H9 (cell line): Measurements from ENCODE around the gene SORCS2. TPM values are rescaled to one million over a fixed set of nuclear protein-coding genes. Genes with fewer than 3 reads are reported as not detected.
A peak's percentile ranks its signal among the peaks of the same experiment; 100 is the strongest.

Experiments
- DNase-seq: peaks from one replicate; pipeline ENCODE4 v3.0.0-alpha.2; 2017
- H2AFZ ChIP-seq: one replicate; pipeline ENCODE4 v1.6.1; 2013; ENCODE audit warnings: mild to moderate bottlenecking, low read length, control low read depth, moderate library complexity
- H2AK5ac ChIP-seq: 2 replicates; pipeline ENCODE4 v1.6.1; 2013; ENCODE audit warnings: low read length, control low read depth, mixed read lengths; ENCODE audit not compliant: insufficient read length
- H2BK120ac ChIP-seq: one replicate; pipeline ENCODE4 v1.6.1; 2013; ENCODE audit warnings: low read depth, mild to moderate bottlenecking, low read length, control low read depth, inconsistent platforms; ENCODE audit not compliant: poor library complexity, severe bottlenecking
- H2BK12ac ChIP-seq: 2 replicates; pipeline ENCODE4 v1.6.1; 2013; ENCODE audit warnings: low read length, control low read depth, mixed read lengths, low read depth; ENCODE audit not compliant: insufficient read length
- H2BK15ac ChIP-seq: 2 replicates; pipeline ENCODE4 v1.6.1; 2013; ENCODE audit warnings: low read depth, low read length, control low read depth
- H2BK20ac ChIP-seq: one replicate; pipeline ENCODE4 v1.6.1; 2013; ENCODE audit warnings: low read depth, mild to moderate bottlenecking, low read length, control low read depth, inconsistent platforms; ENCODE audit not compliant: poor library complexity, severe bottlenecking
- H2BK5ac ChIP-seq: 2 replicates; pipeline ENCODE4 v1.6.1; 2013; ENCODE audit warnings: low read length, control low read depth, mixed read lengths; ENCODE audit not compliant: insufficient read length
- H3K14ac ChIP-seq: 2 replicates; pipeline ENCODE4 v1.6.1; 2013; ENCODE audit warnings: low read length, control low read depth; ENCODE audit not compliant: insufficient read depth
- H3K18ac ChIP-seq: 2 replicates; pipeline ENCODE4 v1.6.1; 2013; ENCODE audit warnings: low read depth, mild to moderate bottlenecking, mixed read lengths, low read length, control low read depth; ENCODE audit not compliant: insufficient read length
- H3K23ac ChIP-seq: 2 replicates; pipeline ENCODE4 v1.6.1; 2013; ENCODE audit warnings: low read length, control low read depth, mixed read lengths, low read depth; ENCODE audit not compliant: insufficient read length
- H3K23me2 ChIP-seq: 2 replicates; pipeline ENCODE4 v1.6.1; 2013; ENCODE audit warnings: low read depth, mild to moderate bottlenecking, mixed read lengths, low read length, control low read depth; ENCODE audit not compliant: insufficient read length, poor library complexity, severe bottlenecking
- H3K27ac ChIP-seq: 2 replicates; pipeline ENCODE4 v1.5.1; 2013; ENCODE audit warnings: low read length, control low read depth, mixed read lengths, low read depth; ENCODE audit not compliant: insufficient read length
- H3K27me3 ChIP-seq: 2 replicates; pipeline ENCODE4 v1.6.1; 2013; ENCODE audit warnings: low read length, control low read depth, inconsistent platforms; ENCODE audit not compliant: insufficient read depth
- H3K4ac ChIP-seq: 2 replicates; pipeline ENCODE4 v1.6.1; 2013; ENCODE audit warnings: low read depth, mild to moderate bottlenecking, control low read depth, inconsistent platforms, low read length, moderate library complexity
- H3K4me1 ChIP-seq: 2 replicates; pipeline ENCODE4 v1.6.1; 2013; ENCODE audit warnings: low read length, control low read depth, inconsistent platforms; ENCODE audit not compliant: insufficient read depth
- H3K4me2 ChIP-seq: 2 replicates; pipeline ENCODE4 v1.6.1; 2013; ENCODE audit warnings: low read length, control low read depth, mixed read lengths; ENCODE audit not compliant: insufficient read length, insufficient read depth
- H3K56ac ChIP-seq: 2 replicates; pipeline ENCODE4 v1.6.1; 2013; ENCODE audit warnings: low read depth, mild to moderate bottlenecking, mixed read lengths, low read length, control low read depth; ENCODE audit not compliant: insufficient read length
- H3K79me1 ChIP-seq: 2 replicates; pipeline ENCODE4 v1.6.1; 2013; ENCODE audit warnings: low read depth, mild to moderate bottlenecking, moderate library complexity, low read length, control low read depth, inconsistent platforms; ENCODE audit not compliant: insufficient read depth, poor library complexity, severe bottlenecking
- H3K79me2 ChIP-seq: 2 replicates; pipeline ENCODE4 v1.6.1; 2013; ENCODE audit warnings: low read length, control low read depth, inconsistent platforms; ENCODE audit not compliant: insufficient read depth
- H3K9ac ChIP-seq: 2 replicates; pipeline ENCODE4 v1.6.1; 2013; ENCODE audit warnings: low read length, control low read depth, mixed read lengths; ENCODE audit not compliant: insufficient read length; ENCODE audit errors: extremely low read depth
- H3K9me3 ChIP-seq: one replicate; pipeline ENCODE4 v1.6.1; 2013; ENCODE audit warnings: low read depth, low read length, inconsistent platforms; ENCODE audit not compliant: control insufficient read depth
- H3T11ph ChIP-seq: one replicate; pipeline ENCODE4 v1.6.1; 2013; ENCODE audit warnings: mild to moderate bottlenecking, low read length, control low read depth, inconsistent platforms
- H4K20me1 ChIP-seq: one replicate; pipeline ENCODE4 v1.6.1; 2013; ENCODE audit not compliant: control insufficient read depth, insufficient read length, insufficient read depth
- H4K5ac ChIP-seq: 2 replicates; pipeline ENCODE4 v1.6.1; 2013; ENCODE audit warnings: low read depth, mild to moderate bottlenecking, mixed read lengths, low read length, control low read depth; ENCODE audit not compliant: insufficient read length
- H4K8ac ChIP-seq: replicated peaks from 2 replicates; pipeline ENCODE4 v1.6.1; 2013; ENCODE audit warnings: low read length, control low read depth, mixed read lengths, low read depth; ENCODE audit not compliant: insufficient read length
- H4K91ac ChIP-seq: 2 replicates; pipeline ENCODE4 v1.6.1; 2013; ENCODE audit warnings: low read depth, mild to moderate bottlenecking, moderate library complexity, mixed read lengths, low read length, control low read depth; ENCODE audit not compliant: insufficient read length
- H3K27ac Mint-ChIP-seq, 3 experiments: 2 replicates in 2 of 3; 3 replicates in 1 of 3; pipeline ENCODE4 v1.8.0; 2020 to 2021; ENCODE audit warnings: mixed read lengths in 3 of 3, mild to moderate bottlenecking in 1 of 3, moderate library complexity in 1 of 3
- H3K27me3 Mint-ChIP-seq: 2 replicates; pipeline ENCODE4 v1.8.0; 2021; ENCODE audit warnings: low read depth, mild to moderate bottlenecking, moderate library complexity, mixed read lengths
- H3K36me3 Mint-ChIP-seq, 3 experiments: 2 replicates in 2 of 3; 3 replicates in 1 of 3; pipeline ENCODE4 v1.8.0; 2020 to 2021; ENCODE audit warnings: low read depth in 3 of 3, mixed read lengths in 3 of 3; ENCODE audit not compliant: insufficient read depth in 1 of 3
- H3K4me1 Mint-ChIP-seq, 2 experiments: 2 replicates each; pipeline ENCODE4 v1.8.0; 2020; ENCODE audit warnings: mixed read lengths in 2 of 2
- H3K4me3 Mint-ChIP-seq, 2 experiments: 2 replicates in 1 of 2; 3 replicates in 1 of 2; pipeline ENCODE4 v1.8.0; 2020 to 2021; ENCODE audit warnings: mild to moderate bottlenecking in 2 of 2, mixed read lengths in 2 of 2, moderate library complexity in 1 of 2
- H3K9me3 Mint-ChIP-seq, 2 experiments: 2 replicates in 1 of 2; 3 replicates in 1 of 2; pipeline ENCODE4 v1.8.0; 2020; ENCODE audit warnings: mild to moderate bottlenecking in 2 of 2, mixed read lengths in 2 of 2, moderate library complexity in 1 of 2
- CTCF ChIP-seq: fragments of 200-600 bp; sonication (generic); conservative IDR thresholded peaks from 3 replicates; pipeline ENCODE4 v1.8.0; 2021; ENCODE audit warnings: antibody characterized with exemption, mild to moderate bottlenecking
- WGBS: extraction: QIAGEN DNeasy Blood & Tissue Kit; methylation state at CpG from one replicate; pipeline ENCODE4 v1.1.7; 2013; ENCODE audit warnings: missing lambda C conversion rate, low lambda C conversion rate, mixed read lengths; ENCODE audit not compliant: insufficient read length; ENCODE audit errors: extremely low coverage; 5-methylcytosine and 5-hydroxymethylcytosine counted together
- total RNA-seq: library from RNA; stranded (reverse); gene quantifications from 2 replicates; pipeline ENCODE4 v1.2.1, GENCODE V29; 2021

SORCS2 gene
- total RNA-seq, 1 experiment from 2014 or later: 0.57 TPM

- no peak overlapping the region for H3T11ph ChIP-seq
- H4K20me1 ChIP-seq: no peaks in the 10 kb centered on the region
- H2AFZ ChIP-seq: no peak overlapping the region
- H3K4ac ChIP-seq: no peak overlapping the region
- no peak overlapping the region for H2BK12ac ChIP-seq
- H2BK120ac ChIP-seq: no peak overlapping the region
- peak; percentile 79 for DNase-seq
- no peak overlapping the region for H4K8ac ChIP-seq
- H3K9me3 ChIP-seq: no peaks in the 10 kb centered on the region
- Mint-ChIP-seq H3K36me3 (peaks cover 0 to 7% (median 2%) of the 10 kb centered on the region in 3 experiments; a peak in 3 of 7 replicates), H3K9me3 (peaks cover 5 to 7% of the 10 kb centered on the region in 2 experiments; a peak in 2 of 5 replicates), H3K4me3 (no peak overlapping the region), H3K27me3 (peaks cover 58% of the 10 kb centered on the region), H3K27ac (no peak overlapping the region), H3K4me1 (peaks cover 18% of the 10 kb centered on the region in 2 experiments)
- no peak overlapping the region for H2AK5ac ChIP-seq
- no CpG with 5 or more reads among the region's 33 CpGs for WGBS
- no peak overlapping the region for H4K5ac ChIP-seq
- H3K18ac ChIP-seq: no peak overlapping the region
- H2BK5ac ChIP-seq: no peak overlapping the region
- H2BK20ac ChIP-seq: no peak overlapping the region
- no peak overlapping the region for H4K91ac ChIP-seq
- no peak overlapping the region for H3K27ac ChIP-seq
- no peak overlapping the region for H2BK15ac ChIP-seq
- no peaks in the 10 kb centered on the region for H3K79me1 ChIP-seq
- H3K23ac ChIP-seq: no peak overlapping the region
- H3K56ac ChIP-seq: no peak overlapping the region
- peak; percentile 92 for TF ChIP-seq CTCF
- H3K27me3 ChIP-seq: 0 out of 2 replicates have a peak, but pooled peaks cover 3% of the 10 kb centered on the region
- no peaks in the 10 kb centered on the region for H3K23me2 ChIP-seq
- H3K4me2 ChIP-seq: no peak overlapping the region
- no peaks in the 10 kb centered on the region for H3K79me2 ChIP-seq
- no peaks in the 10 kb centered on the region for H3K4me1 ChIP-seq
- no peak overlapping the region for H3K9ac ChIP-seq
- no peak overlapping the region for H3K14ac ChIP-seq
Observed at GRCh38 chr4:7719354-7720174, 527.2 kb downstream of the SORCS2 start.
